ENCODE data around the gene ANKRD12.

DNA sequence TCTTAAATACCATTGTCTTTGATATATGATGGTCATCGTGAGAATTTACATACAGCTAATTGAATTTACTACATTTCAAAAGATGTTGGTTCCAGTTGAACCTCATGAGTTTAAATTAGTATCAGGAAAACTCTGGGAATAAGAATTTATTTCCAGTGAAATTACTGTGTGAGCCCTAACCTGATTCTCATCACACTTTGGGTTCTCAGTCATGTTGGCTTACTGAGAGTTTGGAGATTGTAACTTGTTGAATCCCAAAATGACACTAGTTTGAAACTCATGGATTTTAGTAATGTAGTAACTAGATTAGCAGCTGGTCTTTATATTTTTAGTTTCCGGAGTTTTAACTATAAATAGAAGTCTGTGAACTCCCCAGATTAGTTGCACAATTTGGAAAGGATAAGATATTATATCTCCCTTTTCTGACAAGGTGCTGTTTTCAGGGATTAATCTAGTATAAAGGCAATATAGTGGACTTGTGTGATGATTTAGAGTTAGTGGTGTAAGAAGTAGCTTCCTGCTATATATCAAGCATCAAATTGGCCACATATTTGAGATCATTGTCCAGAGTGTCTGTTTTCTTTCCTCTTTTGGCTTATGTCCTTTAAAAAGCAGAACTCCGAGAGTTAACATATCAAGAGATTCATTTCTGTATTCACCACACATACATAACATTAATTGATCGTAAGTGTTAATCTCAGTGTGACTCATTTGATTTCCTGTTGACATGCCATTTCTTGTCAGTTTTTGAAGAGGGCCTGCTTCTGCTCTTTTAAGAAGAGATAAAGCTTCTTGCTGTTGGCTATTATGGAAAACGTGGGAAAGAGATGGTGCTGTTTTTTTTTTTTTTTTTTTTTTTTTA lies 18.4 kb upstream of the ANKRD12 start:
- no peak for TF ChIP-seq EZH2 (IDR thresholded peaks at IDR 0.05; ENCODE audit: borderline replicate concordance, insufficient read depth, low read depth, low read length, poor library complexity, severe bottlenecking)
- TF ChIP-seq, protein P1, sequence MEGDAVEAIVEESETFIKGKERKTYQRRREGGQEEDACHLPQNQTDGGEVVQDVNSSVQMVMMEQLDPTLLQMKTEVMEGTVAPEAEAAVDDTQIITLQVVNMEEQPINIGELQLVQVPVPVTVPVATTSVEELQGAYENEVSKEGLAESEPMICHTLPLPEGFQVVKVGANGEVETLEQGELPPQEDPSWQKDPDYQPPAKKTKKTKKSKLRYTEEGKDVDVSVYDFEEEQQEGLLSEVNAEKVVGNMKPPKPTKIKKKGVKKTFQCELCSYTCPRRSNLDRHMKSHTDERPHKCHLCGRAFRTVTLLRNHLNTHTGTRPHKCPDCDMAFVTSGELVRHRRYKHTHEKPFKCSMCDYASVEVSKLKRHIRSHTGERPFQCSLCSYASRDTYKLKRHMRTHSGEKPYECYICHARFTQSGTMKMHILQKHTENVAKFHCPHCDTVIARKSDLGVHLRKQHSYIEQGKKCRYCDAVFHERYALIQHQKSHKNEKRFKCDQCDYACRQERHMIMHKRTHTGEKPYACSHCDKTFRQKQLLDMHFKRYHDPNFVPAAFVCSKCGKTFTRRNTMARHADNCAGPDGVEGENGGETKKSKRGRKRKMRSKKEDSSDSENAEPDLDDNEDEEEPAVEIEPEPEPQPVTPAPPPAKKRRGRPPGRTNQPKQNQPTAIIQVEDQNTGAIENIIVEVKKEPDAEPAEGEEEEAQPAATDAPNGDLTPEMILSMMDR (IDR thresholded peaks at IDR 0.05), result no peak

Measured in B cell (primary cell).